GM21381 (cell line): ENCODE measurements around the gene GRIP2.

Experiments used
- ATAC-seq: cut with Tn5 transposase; IDR thresholded peaks from one replicate; pipeline ENCODE4 v1.9.1; 2021; ENCODE audit warnings: mild to moderate bottlenecking, moderate library complexity; ENCODE audit not compliant: unreplicated experiment

Gene GRIP2

DNA sequence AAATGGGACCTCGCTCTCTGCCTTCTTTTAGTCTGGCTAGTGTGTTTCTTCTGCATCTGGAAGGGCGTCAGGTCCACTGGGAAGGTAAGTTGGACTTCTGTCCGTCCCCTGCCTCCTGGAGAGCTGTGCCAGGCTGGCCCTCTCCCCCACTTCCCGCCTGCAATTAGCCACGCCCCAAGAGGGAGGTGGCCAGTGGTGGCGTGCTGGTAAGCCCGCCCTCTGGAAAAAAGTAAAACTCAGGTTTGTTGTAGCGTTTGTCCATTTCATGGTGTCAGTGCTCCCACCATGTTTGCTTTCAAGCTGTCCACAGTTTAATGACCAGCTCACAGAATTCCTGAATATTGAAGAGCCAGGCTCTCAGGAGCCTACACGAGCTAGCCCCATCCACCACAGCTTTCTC lies 82.1 kb downstream of the GRIP2 start:
- no peak for ATAC-seq

DNA sequence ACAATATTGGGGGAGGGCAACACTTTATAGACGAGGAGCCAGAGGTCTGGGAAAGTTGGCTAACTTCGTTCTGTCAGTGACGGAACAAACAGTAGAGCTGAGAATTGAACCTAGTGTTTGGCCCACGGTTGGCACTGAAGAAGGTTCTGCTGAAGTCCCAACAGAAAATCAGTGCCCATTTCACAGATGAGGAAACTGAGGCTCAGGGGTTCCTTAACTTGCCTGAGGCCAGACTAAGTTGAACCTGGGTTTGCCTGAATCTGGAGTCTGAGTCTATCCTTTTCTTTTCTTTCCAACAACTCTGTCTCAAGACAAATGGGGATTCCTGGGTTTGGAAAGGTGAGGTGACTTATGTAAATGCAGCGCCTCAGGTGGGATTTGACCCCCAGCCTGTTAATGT lies 82.7 kb downstream of the GRIP2 start:
- ATAC-seq: no peak

DNA sequence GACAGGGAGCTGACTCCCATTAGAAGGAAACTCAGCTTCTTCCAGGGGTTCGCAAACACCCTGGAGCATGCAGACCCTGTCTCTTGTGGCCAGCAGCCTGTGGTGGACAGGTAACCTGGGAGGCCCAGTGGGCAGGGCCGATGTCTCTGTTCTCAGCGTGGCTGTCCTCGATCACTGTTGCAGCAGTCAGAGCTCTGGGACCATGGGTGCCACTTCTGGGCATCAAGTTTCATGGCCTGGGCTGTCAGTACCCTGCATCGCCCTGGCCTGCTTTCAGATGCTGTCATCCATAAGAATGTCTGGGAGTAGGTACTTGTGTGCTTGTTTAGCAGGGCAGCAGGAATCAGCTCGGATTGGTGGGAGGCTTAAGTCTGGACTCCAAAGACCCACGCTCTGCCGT lies 83.3 kb downstream of the GRIP2 start:
- no peak for ATAC-seq

DNA sequence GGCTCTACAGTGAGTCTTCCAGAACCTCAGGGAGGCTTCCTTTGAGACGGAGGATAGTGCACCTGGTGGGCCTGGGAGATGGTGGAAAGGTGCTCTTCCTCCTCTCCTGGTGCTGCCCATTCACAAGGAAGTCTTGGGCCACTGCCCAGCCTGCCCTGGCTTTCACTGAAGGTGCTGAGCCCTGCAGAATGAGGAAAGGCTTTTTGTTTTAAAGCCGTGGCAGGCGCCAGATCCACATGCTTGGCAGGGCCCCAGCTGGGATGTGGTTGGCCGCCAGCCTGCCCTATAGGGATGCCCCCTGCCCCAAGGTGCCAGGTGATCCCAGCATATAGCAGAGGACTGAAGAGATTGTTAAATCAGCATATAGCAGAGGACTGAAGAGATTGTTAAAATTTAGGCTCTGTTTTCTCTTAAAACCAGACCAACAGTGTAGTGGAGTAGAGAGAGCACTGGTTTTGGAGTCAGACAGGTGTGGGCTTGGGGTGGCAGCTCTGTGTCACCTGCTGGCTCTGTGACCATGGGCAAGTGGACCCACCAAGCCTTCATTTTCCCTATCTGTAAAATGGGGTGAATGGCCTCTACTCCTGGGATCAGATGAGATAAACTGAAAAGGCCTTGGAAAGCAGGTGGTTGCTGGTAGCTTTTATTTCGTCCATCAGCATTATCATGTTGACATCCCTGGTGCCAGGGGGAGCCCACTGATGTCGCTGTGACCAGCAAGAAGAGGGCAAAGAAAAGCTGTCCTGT lies 84.4 kb downstream of the GRIP2 start:
- ATAC-seq: no peak

DNA sequence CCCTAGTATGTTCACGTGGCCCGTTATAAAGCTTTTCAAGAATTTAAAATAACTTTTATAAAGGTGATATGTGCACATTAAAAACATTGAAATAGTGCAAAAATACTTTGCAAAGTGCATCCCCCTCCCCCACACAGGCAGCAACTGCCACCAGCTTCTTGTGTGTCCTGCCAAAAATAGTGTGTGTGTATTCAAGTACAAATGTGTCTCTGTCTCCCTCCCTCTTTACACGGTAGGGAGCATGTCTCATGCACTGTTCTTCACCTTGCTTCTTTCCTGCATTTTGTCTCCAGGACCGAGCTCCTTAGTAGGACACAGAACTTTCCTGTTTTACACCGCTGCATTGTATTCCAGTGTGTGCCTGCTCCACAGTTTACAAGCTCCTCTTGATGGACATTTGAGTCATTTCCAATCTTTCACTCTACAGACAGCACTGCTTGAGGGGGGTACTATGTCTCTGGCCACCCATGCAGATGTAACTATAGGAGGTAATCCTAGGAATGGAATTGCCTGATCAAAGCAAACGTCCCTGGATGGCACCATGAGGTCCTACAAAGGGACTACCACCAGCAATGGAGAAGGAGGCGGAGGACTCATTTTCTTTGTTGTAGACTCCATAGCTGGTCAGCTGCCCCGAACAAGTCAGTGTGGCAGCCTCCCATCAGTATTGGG lies 85.4 kb downstream of the GRIP2 start:
- no peak for ATAC-seq

DNA sequence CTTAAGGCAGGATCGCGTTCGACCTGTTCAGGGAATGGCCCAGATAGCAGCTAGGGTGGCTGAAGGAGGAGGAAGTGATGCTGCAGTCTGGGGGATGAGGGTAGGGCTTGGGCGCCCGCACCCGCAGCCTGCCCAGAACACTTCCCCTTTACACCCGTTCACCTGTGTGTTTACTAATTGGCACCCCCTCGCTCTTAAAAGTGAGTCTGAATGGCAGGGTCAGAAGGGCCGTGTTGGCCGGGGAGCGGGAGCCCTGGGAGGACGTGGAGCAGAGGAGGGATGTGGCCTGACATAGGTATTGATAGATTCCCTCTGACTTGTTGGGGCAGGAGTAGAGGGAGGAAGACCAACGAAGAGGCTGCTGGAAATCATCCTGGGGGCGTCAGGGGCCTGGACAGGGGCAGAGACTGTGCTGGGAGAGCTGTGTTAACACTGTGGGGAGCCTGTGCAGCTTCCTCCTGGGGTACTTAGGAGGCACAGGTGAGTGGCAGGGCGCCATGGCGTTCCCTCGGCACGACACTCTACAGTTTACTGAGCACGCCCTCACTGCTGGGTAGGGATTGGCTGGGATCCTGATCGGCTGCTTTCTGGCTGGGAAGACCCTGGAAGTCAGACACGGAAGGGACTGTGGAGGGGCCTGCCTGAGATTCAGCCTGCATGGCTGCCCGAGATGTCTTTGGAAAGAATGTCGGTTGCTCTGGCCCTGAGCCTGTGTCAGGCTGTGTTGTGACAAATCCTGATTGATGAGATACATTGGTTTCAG lies 86.1 kb downstream of the GRIP2 start:
- no peak for ATAC-seq

DNA sequence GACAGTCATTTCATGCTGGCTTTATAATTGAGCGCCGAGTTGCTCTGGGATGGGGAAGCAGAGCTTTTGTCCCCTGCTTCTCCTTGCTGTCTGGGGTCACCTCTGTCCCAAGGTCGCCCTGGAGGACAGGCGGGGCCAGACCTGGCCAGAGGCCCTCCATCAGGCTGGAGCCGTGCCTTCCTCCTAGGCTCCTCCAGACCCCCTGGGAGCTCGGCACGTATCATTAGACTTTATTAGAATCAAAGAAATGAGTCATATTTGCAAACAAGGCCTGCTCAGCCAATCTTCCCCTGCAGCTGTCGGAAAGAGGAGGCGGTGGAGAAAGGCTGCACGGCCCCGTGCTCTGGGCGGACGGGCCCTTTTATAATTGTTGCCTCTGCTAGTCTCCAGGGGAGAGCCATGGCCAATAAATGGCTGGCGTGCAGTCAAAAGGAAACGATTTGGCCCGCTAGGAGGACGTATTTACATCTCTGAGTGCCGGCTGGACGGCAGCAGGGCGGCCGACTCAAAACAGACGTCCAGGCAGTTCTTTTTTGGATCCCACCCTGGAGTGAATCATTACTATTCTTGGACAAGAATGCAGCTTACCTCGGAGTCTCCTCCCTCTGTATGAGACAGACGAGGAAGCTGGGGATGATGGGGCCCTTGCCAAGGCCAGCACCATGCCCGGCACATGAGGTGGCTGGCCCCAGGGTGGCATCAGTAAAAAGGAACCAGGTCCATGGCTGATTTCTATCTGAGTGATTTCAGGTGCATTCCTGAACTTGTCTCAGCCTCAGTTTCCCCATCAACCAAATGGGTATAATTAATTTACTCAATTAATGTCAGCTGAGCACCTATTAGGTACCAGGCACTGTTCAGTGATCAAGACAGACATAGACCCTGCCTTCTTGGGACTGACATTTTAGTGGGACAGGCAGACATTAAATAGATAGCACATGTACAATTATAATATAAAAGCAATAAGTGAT lies 87.1 kb downstream of the GRIP2 start:
- no peak for ATAC-seq

DNA sequence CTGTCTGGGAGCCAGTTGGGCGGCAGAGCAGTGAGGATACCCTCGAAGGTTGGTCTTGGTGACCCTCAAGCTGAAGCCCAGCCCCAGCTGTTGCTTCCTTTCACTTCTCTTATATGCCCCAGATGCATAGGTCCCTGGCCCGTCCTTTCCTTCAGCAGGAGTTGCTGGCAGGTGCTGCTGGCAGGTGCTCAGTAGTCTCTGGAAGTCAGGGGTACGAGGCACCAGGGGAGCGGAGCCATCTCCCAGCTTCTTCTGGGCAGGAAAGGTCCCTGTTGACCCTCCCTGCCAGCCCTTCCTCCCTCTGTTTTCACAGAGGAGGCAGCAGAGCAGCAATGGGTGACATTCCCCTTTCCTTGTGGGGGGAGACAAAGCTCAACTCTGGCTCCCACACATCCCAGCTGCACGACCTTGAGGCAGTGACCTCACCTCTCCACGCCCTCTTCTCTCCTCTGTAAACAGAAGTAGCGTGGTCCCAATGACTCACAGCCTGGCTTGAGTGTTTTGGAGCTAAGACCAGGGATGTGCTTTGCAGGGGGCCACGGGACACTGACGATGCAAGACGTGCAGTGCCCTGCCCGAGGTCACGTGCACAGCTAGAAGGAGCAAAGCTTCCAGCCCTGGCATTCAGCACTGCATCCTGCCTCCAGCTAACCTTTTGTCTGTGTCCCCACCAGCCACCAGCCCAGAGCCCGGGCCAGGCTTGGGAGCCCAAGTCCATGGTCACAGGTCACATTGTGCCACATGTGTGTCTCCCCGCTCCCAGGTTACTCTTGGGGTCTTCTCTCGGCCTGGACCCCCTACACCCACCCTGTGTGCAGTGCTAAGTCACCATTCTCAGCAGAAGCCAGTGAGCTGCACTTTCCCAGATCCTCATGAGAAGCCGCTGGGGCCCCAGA lies 88.0 kb downstream of the GRIP2 start:
- no peak for ATAC-seq

DNA sequence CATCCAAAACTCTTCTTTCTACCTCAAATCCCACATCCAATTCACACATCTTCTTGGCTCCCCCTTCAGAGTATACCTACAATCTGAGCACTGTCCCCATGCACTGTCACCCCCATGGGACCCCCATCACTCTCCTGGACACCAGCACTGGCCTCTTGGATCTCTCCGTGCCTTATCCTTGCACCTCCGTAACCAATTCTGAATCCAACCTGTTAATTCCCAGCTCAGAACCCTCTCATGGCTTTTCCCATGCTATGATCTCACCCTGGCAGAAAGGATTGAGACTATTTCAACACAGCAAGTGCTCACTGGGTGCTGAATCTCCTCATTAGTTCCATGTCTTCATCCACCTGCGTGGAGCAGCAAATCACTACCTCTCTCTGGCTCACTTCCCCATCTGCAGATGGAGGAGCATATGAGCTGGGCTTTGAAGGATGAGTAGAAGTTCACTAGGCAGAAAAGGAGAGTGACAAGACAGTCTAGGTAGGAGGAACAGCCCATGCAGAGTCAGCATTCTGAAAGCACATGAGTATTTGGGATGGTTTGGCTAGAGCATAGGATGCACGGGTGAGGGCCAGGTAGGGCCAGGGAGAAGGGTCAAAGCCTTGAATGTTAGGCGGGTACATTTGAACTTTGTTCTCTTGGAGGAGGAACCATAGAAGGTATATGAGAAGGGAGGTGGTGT lies 89.1 kb downstream of the GRIP2 start:
- ATAC-seq: no peak

DNA sequence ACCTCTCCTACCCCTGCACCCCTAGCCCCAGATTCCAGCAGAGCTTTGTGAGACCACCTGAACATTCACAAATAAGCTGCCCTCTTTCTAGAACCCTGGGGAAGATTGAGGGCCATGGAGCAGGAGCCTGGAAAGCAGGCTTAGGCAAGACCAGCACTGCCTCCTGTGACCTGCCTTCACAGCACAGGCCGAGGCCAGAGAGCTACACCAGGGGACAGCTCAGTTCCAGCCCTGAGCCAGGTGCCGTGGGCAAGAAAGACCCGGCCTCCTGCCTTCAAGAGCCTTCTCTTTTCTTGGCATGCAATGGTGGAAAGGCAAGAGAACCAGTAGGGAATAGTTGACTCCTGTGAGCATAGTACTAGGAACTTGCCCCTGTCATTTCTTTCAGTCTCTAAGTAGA lies 89.6 kb downstream of the GRIP2 start:
- no peak for ATAC-seq

DNA sequence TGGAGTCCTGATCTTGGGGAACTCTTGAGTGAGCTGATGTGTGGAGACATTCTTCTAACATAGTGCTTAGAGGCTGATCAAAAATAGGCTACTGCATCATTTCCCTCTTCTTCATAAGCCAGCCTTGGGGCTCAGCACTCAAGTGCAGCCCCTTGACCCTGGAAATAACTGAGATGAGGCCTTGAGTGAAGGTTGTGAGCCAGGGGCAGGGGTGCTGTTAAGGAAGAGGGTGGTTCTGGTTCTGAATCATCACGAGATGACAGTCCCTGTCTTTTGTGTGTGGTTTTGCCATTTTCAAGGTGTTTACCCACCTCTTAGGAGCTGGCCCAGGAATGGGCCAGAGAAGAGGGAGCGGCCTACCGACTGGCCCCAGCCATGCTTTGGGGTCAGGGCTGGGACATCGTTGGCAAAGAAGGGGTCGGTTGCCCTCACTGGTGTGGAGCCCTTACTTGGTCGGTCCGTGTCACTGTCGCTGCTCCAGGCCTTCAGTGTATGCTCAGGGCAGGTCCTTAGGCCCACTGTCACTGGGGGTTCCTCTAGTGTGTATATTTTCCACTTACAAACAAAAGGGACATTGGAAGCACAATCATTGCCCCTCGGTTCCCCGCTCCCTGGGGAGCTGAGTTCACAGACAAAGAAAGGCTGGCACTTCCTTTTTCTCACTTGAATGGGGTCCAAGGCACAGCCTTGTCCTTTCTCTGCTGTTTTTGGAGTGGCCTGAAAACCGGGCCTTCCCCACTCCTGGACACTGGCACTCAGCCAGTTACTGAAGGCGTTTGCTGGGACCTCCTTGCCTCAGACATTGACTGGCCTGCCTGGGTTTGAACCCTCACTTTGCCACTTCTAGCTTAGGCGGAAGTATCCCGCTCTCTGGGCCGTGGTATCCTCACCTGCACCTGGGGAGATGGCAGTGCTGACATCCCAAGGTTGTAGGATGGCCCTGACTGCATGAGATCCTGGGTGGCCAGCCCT lies 91.1 kb downstream of the GRIP2 start:
- ATAC-seq: no peak

DNA sequence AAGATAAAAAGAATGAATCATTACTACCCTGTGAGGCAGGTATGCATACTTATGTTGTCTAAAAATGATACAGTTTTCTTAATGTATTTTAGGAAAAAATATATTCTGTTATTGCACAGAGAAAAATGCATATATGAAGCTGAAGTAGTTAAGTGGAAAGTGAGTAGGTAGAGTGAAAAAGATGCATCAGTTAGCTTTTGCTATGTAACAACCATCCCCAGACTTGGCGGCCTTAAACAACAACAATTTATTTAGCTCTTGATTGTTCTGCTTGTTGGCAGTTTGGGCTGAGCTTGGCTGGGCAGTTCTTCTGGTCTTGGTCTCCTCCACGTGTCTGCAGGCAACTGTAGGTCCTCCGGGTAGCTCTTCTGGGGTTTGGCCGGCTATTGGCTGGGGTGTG lies 92.1 kb downstream of the GRIP2 start:
- ATAC-seq: no peak

DNA sequence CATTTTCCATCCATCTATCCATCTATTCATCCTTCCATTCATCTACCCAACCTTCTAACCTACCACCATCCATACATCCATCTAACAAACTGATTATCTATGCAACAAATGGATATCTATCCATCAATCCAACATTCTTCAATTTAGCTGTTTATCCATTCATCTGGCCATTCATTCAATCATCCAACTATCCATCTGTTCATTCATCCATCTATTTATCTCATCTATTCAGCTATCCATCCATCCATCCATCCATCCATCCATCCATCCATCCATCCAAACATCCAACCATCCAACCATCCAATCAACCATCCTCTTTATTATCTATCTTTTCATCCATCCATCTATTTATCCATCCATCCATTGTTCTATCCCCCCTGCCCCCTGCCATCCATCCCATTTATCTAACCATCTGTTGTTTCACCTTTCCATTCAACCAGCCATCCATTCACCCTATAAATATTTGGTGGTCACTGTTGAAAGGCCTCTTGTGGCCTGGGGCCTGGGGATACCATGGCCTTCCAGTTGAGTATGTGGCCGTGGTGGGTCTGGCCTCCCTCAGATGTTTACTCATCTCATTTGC lies 93.1 kb downstream of the GRIP2 start:
- ATAC-seq: no peak

DNA sequence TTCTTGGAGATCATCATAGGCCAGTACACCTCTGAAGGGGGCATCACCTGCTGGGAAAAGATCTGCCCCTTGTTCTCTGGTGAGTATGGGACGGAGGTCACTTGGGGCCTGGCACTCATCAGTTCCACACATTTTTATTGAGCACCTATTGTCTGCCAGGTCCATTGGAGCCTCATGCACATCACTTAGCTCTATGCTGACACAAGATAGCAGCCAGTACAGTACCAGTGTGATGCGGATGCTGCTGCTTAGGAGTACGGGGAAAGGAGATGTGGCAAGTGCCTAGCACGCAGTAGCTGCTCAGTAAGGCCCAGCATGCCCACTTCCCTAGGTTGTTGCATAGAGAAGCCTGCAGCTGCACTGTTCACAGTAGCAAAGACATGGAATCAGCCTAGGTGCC lies 94.4 kb downstream of the GRIP2 start:
- no peak for ATAC-seq

DNA sequence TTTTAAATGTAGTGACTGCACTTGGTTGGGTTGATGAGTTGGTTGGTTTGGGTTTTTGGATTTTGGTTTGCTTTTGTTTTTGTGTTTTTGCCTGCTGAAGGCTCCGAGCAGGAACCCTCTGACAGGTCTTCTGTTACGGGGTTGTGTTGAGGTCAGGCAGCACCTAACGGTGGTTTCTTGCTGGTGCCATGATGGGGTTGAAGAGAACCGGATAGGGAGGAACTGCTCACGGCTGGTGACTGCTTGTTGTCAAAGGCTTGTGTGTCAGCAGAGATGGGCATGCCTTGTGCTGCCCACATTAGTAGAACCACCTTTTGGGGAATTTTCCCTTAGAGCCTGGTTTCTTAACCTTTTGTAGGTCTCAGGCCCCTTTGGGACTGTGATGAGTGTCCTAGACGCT lies 95.8 kb downstream of the GRIP2 start:
- ATAC-seq: no peak

DNA sequence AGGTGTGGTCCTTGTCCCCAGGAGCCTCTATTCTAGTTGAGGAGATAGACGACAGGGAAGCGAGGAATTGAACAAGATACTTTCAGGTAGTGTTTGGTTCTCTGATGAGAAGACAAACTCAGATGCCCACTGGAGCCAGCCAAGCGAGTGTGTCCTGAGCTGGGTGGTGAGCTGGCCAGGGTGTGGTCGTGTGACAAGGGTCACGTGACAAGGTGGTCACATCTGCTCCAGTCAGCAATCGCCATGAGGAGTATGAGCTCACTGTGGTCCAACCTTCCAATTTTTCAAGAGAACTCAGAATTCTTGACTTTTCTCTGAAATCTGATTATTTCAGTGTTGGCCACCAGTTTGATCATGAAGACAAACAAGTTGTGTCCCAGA lies 98.2 kb downstream of the GRIP2 start:
- no peak for ATAC-seq

DNA sequence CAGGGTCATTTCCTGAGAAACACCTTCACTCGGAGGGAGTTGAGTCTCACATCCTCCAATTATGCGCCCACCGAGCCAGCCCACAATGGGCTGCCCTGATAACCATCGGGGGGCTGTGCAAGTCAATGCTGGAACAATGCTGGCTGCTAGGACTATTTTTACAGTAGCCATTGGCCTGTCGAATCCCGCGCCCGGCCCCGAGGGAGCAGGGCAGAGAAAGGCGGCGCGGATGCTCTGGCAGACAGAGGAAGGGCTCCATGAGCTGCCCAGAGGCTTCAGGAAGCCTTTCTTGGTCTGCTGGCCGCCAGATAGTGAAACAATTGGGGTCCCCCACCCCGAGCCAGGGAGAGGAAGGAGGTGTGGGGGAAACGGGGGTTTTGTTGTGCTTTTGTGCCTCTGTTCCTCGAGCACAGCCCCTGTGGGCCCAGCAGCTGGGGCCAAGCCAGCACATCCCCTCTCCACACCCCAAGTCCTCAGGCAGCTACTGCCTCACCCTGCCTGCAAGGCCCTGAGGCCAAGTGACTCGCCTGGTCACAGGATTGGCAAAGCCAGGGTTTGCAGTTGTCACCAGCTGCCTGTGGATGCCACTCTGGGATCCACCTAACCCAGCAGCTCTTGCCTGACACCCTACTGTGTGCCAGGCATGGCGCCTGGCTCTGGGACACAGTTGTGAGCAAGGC lies 98.8 kb downstream of the GRIP2 start:
- no peak for ATAC-seq
